Subcutaneous abdominal adipose tissue (tissue), 5 donors: ENCODE results near the gene ANKS1B.

Source experiments
- H3K27ac ChIP-seq: one replicate; pipeline ENCODE4 v1.7.0; 2013; ENCODE audit warnings: low read depth, mild to moderate bottlenecking, inconsistent platforms, low read length, moderate library complexity
- H3K27me3 ChIP-seq, 5 donors: one replicate each; pipeline ENCODE4 v1.7.0; 2013; ENCODE audit warnings: low read length in 5 of 5, inconsistent platforms in 1 of 5; ENCODE audit not compliant: control insufficient read depth in 5 of 5, insufficient read depth in 4 of 5
- H3K36me3 ChIP-seq, 5 donors: one replicate each; pipeline ENCODE4 v1.7.0; 2013; ENCODE audit warnings: low read length in 5 of 5; ENCODE audit not compliant: control insufficient read depth in 5 of 5, insufficient read depth in 5 of 5
- H3K4me1 ChIP-seq, 5 donors: one replicate each; pipeline ENCODE4 v1.7.0; 2013; ENCODE audit warnings: low read length in 5 of 5, mild to moderate bottlenecking in 3 of 5, moderate library complexity in 1 of 5; ENCODE audit not compliant: control insufficient read depth in 5 of 5, insufficient read depth in 5 of 5
- H3K4me3 ChIP-seq, 5 donors: one replicate each; pipeline ENCODE4 v1.7.0; 2013; ENCODE audit warnings: low read length in 5 of 5, low read depth in 1 of 5
- H3K9ac ChIP-seq, 5 donors: one replicate each; pipeline ENCODE4 v1.7.0; 2013; ENCODE audit warnings: low read length in 5 of 5, mild to moderate bottlenecking in 4 of 5, moderate library complexity in 3 of 5
- H3K9me3 ChIP-seq, 5 donors: one replicate each; pipeline ENCODE4 v1.7.0; 2013; ENCODE audit warnings: low read length in 5 of 5; ENCODE audit not compliant: control insufficient read depth in 5 of 5
- donor health status: healthy.
- donor health status: healthy.
- donor health status: healthy.
- donor health status: healthy.
- donor health status: healthy.

Gene ANKS1B

DNA sequence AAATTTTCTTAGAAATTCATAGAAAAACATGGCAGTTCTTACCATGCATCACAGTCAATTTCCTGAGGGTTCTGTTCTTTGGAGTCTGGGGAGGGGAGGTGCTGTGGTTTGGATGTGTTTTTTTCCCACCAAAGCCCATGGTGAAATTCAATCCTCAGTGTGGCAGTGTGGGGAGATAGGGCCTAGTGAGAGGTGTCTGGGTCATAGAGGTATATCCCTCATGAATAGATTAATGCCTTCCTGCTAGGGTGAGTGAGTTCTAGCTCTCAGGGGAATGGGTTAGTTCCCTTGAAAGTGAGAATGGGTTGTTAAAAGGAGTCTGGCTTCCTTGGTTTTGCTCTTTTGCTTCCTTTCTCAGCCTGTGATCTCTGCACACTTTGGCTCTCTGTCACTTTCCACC, 1061.9 kb downstream of the ANKS1B start:
- H3K27ac ChIP-seq = no peak overlapping the region
- H3K36me3 ChIP-seq = no peaks in the 10 kb centered on the region
- no peak overlapping the region for H3K9ac ChIP-seq
- H3K4me1 ChIP-seq = no peaks in the 10 kb centered on the region
- H3K27me3 ChIP-seq = no peaks in the 10 kb centered on the region
- H3K4me3 ChIP-seq = no peak overlapping the region
- no peaks in the 10 kb centered on the region for H3K9me3 ChIP-seq

GRCh38 chr12:98918176-98918863, 1066.4 kb downstream of the ANKS1B start:
- Histone ChIP-seq H3K36me3 (no peaks in the 10 kb centered on the region), H3K4me1 (no peaks in the 10 kb centered on the region), H3K27ac (no peak overlapping the region)

GRCh38 chr12:98916106-98916505, 1068.6 kb downstream of the ANKS1B start:
- H3K4me3 ChIP-seq = no peak overlapping the region
- H3K27me3 ChIP-seq = no peaks in the 10 kb centered on the region
- H3K4me1 ChIP-seq = no peaks in the 10 kb centered on the region
- H3K9ac ChIP-seq = no peak overlapping the region
- no peaks in the 10 kb centered on the region for H3K9me3 ChIP-seq
- no peak overlapping the region for H3K27ac ChIP-seq
- no peaks in the 10 kb centered on the region for H3K36me3 ChIP-seq

More at GRCh38 chr12:98918176-98918863, 1066.4 kb downstream of the ANKS1B start:
- Histone ChIP-seq H3K27me3 (no peaks in the 10 kb centered on the region), H3K4me3 (no peak overlapping the region), H3K9me3 (no peaks in the 10 kb centered on the region), H3K9ac (no peak overlapping the region)

GRCh38 chr12:98912401-98912974, 1072.2 kb downstream of the ANKS1B start:
- Histone ChIP-seq H3K27ac (no peak overlapping the region), H3K9ac (no peak overlapping the region), H3K9me3 (no peaks in the 10 kb centered on the region), H3K4me1 (no peaks in the 10 kb centered on the region), H3K4me3 (no peak overlapping the region), H3K36me3 (no peaks in the 10 kb centered on the region), H3K27me3 (no peaks in the 10 kb centered on the region)

DNA sequence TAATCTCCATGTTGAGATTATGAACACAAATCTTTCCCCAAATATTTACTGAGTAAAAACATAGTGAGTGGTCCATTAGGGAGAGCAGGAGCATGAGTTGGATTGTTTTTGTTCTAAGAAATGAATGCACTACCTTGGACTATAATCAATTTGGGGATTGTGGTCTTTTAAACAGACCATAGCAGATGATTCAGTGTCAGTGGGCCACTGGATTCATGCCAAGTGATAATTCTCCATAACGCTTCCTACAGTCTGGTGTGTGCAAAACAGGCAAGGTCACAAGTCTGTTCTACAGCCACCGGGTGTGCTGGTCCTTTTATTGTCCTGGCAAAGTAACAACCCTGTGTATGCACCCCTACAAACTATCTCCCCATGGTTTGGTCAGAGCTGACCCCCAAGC, 1073.3 kb downstream of the ANKS1B start:
- Histone ChIP-seq H3K9me3 (no peaks in the 10 kb centered on the region), H3K27ac (no peak overlapping the region), H3K9ac (no peak overlapping the region), H3K4me1 (no peaks in the 10 kb centered on the region), H3K4me3 (no peak overlapping the region), H3K36me3 (no peaks in the 10 kb centered on the region), H3K27me3 (no peaks in the 10 kb centered on the region)

GRCh38 chr12:98909746-98910145, 1075.0 kb downstream of the ANKS1B start:
- no peak overlapping the region for H3K4me3 ChIP-seq
- H3K27me3 ChIP-seq = no peaks in the 10 kb centered on the region
- H3K4me1 ChIP-seq = no peaks in the 10 kb centered on the region
- no peaks in the 10 kb centered on the region for H3K9me3 ChIP-seq
- H3K9ac ChIP-seq = no peak overlapping the region
- no peak overlapping the region for H3K27ac ChIP-seq
- H3K36me3 ChIP-seq = no peaks in the 10 kb centered on the region

DNA sequence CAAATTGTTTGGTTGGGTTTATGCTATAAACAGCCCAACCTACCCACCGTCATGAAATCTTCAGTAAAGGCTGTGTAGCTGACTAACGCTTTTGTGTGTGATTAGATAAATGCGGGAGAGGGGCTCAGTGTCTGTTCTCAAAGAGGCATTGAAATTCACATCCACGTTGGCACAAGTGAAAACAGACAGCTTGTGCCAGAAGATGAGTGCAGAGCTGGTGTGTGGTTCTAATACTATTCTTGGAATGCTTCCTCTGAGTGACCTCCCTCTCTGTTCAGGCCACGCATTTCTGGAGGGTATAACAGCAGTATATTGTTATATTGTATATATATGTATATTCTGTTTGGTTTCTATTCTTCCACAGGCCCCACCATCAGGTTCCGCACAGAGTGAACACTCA, 1075.9 kb downstream of the ANKS1B start:
- H3K27me3 ChIP-seq = no peaks in the 10 kb centered on the region
- H3K4me3 ChIP-seq = no peak overlapping the region
- no peaks in the 10 kb centered on the region for H3K4me1 ChIP-seq
- H3K27ac ChIP-seq = no peak overlapping the region
- H3K36me3 ChIP-seq = no peaks in the 10 kb centered on the region
- no peak overlapping the region for H3K9ac ChIP-seq
- no peaks in the 10 kb centered on the region for H3K9me3 ChIP-seq

DNA sequence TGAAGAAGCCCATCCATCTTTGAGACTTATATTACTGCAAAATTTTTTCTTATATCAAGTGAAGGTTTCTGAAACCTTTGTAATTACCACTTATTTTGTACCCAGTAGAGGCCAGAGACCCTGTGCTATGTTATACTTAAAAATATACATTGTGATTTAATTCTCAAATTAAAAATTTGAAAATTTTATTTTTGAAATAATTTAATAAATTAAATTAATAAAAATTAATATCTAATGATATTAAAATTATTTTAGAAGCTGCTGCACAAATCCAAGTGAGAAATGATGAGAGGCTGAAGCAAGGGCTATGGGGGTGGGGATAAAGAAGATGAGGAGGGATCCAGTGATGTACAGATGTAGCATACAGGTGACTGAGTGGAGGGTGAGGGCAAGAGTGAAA, 1080.9 kb downstream of the ANKS1B start:
- Histone ChIP-seq H3K27ac (no peak overlapping the region), H3K4me1 (no peaks in the 10 kb centered on the region), H3K36me3 (no peaks in the 10 kb centered on the region), H3K27me3 (no peaks in the 10 kb centered on the region), H3K4me3 (no peak overlapping the region), H3K9me3 (no peaks in the 10 kb centered on the region), H3K9ac (no peak overlapping the region)

- Histone ChIP-seq H3K4me1 (no peaks in the 10 kb centered on the region), H3K9me3 (no peaks in the 10 kb centered on the region), H3K4me3 (no peak overlapping the region), H3K27me3 (peaks cover 0 to 4% (median 3%) of the 10 kb centered on the region in 5 donors), H3K9ac (no peak overlapping the region), H3K36me3 (no peaks in the 10 kb centered on the region), H3K27ac (no peak overlapping the region)
Observed at GRCh38 chr12:98901189-98901588, 1083.5 kb downstream of the ANKS1B start.

DNA sequence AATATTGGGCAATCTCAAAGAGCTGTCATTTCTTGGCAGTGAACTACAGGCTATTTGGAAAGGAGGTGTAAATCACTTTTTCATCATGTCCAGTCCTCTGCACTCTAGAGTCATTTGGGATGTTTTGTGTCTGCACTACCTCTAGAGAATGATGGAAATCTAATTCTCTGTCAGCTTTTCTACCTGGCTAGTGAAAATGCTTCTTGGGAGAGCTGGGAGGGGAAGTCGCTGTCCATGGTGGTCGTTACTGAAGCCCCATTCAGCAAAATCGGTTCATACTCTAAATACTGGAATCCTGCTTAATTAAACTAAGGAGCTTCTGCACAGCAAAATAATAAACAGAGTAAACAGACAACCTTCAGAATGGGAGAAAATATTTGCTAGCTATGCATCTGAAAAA, 1087.8 kb downstream of the ANKS1B start:
- Histone ChIP-seq H3K9me3 (no peaks in the 10 kb centered on the region), H3K27me3 (peaks cover 13 to 29% (median 23%) of the 10 kb centered on the region in 5 donors), H3K27ac (no peak overlapping the region), H3K4me3 (no peak overlapping the region), H3K36me3 (no peaks in the 10 kb centered on the region), H3K9ac (no peak overlapping the region), H3K4me1 (peaks cover 0 to 8% (median 0%) of the 10 kb centered on the region in 5 donors)
